D341Med (cell line): ENCODE data around the gene ALOXE3.
"Not testable (repeated sequence)": the region's sequence is repeated elsewhere in the genome, so short reads cannot be mapped to it uniquely, and the experiment has no call there.

Experiments
- DNase-seq: peaks from one replicate; pipeline ENCODE4 v3.0.0; 2012; ENCODE audit warnings: low spot score

The ALOXE3 gene

DNA sequence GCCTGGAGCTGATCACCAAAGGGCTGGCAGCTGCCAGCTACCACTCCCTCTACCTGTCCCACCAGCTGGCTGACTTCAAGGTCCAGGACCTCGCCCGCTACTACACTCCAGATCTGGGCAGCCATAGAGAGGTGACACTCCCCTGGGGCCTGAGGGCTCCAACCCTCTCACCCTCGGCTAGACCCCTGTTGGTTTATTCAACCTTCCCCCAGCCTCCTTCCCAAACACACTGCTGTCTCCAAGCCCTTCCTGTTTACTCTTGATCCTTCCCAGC, 48.8 kb downstream of the ALOXE3 start:
- DNase-seq: no peak

DNA sequence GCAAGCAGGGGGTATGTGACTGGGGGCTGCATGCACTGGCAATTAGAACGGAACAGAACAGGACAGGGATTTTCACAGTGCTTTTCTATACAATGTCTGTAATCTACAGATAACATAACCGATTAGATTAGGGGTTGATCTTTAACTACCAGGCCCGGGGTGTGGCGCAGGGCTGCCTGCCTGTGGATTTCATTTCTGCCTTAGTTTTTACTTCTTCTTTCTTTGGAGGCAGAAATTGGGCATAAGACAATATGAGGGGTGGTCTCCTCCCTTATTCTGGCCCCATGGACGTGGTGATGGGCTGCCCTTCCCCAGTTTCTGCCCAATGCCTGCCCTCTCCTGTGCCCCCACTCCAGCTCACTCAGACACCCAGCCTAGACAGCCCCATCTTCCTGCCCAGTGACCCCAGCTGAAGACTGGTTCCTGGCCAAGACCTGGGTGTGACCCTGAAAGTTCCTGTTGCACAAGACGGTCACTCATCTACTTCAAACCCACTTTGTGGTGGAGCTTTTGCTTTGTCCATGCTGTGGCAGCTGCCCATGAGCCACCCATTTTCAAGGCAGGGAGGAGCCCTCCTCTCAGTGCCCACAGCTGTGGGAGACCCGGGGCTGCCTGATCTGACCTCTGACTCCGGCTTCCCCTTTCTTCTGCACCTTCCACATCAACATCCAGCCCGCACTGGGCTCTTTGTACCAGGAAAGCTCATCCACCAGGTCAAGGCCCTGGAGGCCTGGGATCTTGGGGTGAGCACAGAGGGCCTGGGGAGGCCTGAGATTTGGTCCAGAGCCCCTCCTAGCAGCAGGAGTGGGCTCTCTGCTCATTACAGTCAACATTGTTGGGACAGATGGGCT, 49.4 kb downstream of the ALOXE3 start:
- DNase-seq: no peak

DNA sequence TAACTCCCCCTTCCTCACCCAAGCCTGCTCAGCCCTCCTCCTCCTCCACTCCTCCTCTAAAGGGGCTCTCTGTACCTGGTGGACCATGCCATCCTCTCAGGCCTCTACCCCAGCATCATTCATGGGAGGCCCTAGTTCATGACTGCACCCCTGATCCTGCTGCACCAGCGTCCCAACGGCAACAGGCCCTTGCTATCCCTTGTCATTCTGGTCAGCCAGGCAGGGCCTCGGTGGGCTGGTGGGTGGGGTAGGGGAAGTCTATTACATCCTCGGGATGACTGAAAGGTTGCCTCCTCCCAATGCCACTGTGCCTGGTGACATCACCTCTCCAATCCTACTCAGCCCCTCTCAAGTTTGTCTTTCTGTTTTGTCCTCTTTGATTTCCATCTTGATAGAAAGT, 50.5 kb downstream of the ALOXE3 start:
- DNase-seq: no peak

DNA sequence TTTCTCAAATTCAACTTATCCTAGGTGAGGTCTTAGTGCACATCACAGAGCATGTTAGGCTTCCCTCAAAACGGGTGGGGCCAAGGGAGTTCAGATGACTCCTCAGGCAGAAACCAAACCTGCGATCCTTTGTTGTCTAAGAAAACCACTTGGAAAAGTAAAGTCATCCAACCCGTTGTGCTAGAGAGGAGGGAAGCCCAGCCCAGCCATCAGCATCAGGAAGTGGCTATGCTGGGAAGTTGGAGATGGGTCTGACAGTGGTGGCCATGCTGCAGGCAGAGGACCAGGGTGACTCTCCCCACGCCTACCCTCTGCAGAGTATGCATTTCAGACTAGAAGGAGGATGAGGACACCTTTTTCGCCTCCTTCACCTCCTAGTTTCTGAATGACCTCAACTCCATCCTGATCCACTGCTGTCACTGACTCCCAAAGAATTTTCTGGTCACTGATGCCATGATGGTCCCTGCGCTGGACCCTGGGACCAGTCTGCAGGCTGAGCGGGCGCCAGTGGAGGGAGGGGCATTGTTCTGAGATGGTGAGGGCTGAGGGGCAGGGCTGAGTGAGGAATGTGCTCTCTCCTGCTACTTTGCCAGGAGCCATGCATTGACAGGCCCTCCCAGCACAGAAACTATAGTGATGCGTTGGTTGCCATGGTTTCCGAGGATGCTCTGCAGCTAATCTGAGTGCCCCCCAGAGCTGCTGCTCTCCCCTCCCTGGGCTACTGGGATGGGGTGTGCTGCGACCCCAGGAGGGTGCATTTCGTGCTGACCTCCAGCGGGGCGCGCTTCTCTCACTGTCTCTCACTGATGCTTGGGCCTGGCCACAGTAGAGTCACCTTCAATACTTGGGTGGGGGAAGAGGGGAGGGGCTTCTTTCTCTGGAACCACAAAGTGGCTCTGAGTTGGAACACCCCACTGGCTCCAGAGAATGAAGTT, 51.2 kb downstream of the ALOXE3 start:
- DNase-seq: no peak

DNA sequence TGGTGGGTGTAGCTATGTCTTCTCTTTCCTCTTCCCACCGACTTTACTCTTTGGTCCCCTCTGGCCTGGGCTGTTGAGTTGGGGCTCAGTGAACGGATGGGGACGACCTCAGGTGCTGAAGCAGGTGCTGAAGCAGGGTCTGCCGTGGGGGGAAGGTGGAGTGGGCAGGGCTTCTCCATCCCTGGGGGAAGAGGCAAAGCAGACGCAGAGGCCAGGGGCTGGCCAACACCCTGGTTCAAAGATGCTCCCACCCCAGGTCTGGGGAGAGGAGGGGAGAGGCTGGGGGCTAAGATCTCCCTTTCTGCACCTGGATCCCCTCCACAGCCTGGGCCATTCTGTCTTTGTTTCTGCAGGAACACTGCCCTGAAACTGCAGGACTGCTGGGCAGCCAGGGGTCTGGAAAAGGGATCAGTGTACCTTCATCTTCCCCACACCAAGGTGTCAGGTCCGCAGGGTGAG, 53.7 kb downstream of the ALOXE3 start:
- no peak for DNase-seq

DNA sequence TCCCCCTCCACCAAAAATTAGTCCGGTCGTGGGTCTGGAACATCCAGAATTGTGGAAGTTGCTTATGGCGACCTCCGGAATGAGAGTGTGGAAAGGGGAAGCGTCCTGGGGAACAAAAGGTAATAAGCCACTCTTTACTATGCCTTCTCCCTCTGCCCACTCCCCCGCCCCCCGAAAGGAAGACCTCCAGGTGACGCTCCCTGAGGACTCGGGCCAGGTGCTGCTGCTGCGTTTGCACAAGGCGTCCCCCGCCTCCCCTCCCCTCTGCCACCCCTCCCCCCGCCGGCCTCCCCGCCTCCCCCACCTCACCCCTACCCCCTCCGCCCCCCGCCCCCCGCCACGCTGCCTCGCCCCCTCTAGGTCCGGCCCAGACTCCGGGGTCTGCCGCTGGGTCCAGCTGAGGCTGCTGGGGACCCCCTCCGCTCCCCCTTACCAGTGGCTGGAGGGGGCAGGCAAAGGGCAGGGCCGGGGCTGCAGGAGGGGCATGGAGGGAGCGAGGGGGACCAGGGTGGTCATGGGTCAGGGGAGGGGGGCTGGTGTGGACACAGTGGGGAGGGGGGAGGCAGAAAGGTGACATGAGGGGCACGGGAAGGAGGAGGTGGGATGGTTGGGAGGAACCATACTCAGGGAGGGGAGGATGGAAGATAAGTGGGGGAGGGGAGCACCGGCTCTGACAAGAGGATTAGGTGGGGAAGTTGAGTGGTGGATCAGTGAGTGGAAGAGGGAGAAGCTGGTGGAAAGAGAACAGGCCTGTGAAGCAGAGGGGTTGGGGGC, 54.4 kb downstream of the ALOXE3 start:
- no peak for DNase-seq

DNA sequence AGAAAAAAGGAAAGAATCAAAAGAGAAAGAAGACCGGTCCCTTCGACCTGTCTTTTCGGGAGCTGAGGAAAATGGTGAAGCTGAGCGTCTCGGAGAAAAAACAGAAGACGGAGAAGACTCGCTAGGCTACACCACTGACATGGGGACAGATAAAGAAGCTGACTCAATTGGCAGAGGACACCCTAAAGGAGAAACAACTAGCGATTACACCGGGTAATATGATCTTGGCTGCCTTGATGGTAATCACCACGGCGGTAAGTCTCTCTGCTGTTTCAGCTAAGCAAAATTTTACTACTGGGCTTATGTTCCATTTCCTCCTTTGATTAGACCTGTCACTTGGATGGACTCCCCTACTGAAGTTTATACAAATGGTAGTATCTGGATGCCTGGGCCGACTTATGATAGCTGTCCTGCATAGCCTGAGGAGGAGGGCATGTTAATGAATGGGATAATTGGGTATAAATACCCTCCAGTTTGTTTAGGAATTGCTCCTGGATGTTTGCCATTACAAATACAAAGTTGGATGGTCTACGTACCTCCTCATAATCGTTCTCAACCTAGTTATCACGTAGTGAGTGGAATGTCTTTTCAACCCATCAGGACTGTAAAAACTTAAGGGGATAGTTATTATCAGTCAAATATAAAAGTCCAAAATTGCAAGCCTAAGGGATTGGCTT, 55.4 kb downstream of the ALOXE3 start:
- DNase-seq: no peak

DNA sequence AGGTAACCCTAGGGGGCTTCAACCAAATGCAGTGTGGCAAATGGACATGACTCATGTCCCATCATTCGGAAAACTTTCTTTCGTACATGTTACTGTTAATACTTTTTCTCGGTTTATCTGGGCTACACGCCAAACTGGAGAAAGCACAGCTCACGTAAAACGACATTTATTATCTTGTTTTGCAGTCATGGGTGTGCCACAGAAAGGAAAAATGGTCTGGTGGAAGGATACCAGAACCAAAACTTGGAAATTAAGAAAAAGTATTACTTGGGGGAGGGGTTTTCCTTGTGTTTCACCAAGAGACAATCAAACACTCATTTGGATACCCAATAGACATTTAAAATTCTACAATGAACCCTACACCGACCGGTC, 55.9 kb downstream of the ALOXE3 start:
- DNase-seq: no peak

DNA sequence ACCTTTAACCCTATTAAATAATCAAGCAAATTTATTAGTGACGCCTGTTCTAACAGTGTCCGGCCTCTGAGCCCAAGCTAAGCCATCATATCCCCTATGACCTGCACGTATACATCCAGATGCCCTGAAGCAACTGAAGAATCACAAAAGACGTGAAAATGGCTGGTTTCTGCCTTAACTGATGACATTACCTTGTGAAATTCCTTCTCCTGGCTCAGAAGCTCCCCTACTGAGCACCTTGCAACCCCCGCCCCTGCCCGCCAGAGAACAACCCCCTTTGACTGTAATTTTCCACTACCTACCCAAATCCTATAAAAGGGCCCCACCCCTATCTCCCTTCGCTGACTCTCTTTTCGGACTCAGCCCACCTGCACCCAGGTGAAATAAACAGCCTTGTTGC, 56.5 kb downstream of the ALOXE3 start:
- not testable (repeated sequence) for DNase-seq

DNA sequence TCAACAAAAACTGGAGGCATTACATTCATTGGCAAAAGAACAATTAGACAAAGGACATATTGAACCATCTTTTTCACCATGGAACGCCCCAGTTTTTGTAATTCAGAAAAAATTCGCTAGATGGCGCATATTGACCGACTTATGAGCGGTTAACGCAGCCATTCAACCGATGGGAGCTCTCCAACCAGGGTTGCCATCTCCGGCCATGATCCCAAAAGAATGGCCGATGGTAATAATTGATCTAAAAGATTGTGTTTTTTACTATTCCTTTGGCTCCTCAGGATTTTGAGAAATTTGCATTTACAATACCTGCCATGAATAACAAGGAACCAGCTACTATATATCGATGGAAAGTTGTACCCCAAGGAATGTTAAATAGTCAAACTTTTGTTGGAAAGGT, 58.0 kb downstream of the ALOXE3 start:
- peak; percentile 63 for DNase-seq

DNA sequence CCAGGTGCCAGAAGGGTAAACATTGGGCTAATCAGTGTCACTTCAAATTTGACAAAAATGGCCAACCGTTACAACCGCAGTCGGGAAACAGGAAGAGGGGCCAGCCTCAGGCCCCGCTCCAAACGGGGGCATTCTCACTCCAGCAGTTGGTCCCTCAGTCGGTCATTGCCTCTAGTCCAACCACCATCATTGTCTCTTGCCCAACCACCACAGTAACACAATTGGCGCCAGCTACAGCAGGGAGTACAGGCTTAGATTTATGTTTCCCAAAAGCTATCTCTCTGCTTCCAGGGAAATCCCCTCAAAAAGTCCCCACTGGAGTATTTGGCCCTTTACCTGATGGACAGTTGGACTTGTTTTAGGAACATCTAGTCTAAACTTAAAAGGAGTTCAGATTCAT, 59.2 kb downstream of the ALOXE3 start:
- DNase-seq: no peak

DNA sequence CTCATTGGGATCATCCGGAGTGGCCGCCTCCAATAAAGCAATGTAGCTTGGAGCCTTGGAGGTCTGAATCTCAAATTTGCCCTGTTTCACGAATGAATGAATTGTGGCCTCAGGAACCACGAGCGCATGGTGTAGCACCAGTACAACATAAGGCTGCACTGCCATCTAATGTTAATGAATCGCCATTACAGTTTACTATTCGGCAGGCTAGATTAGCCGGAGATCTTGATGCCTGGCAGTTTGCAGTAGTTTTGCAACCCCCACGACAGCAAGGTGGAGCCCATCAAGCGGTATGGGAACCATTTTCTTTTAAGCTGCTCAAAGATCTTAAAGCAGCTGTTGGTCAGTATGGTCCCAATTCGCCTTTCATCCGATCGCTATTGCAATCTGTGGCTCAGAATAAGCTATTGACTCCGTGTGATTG, 60.6 kb downstream of the ALOXE3 start:
- DNase-seq: peak; percentile 68

DNA sequence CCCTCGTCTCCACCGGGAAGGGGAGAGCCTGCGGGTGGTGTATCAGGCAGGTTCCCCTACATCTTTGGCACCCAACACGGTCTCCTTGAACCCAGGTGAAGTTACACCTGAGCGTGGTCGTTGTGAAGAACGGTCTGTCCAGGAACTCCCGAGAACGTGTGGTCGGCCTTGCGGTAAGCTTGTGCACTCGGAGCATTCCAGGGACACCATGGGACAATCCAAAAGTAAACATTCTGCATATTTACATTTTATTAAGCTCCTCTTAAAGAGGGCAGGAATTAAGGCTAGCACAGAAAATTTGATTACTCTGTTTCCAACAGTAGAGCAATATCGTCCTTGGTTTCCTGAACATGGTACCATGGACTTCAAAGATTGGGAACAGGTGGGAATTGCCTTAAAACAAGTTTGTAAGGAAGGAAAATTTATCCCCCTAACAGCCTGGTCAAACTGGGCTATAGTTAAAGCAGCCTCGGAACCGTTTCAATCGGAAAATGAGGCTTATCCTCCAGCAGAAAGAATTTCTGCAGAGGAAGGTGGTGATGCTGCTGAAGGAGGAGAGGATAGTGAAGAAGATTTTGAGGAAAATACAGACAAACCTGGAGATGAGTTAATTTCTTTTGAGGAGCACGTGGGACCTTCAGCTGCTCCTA, 61.2 kb downstream of the ALOXE3 start:
- no peak for DNase-seq

DNA sequence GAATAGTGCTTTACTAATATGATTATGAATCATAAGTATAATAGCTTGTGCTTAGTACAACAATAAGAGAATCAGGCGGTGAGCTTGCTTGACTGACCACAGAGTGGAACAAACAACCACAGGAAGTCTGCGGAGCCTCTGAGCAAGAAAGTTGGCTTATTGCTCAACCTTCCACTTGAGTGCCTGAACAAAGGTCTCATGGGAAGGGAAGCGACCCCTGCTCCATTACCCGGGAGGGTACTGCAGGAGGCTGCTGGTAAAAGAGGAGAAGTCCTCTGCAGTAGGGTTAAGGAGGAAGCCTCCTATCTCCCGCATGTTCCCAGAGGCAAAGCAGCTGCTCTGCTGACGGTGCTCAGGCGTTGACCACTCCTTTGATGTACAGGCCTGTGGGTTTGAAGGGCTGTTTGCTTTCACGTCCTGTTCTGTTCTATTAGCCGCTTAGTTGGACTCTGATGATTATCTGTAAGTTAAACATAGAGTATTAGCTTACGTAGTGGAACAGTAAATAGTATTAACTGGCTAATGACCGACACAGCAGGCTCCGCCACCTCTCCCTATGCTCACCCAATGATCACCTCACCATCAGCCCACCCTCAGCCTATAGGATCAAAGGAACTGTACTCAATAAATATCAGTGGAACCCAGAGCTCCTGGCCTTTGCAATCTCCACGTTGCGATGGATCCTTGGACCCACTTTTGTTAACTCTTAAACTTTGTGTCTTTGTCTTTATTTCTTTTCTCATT, 61.9 kb downstream of the ALOXE3 start:
- no peak for DNase-seq

DNA sequence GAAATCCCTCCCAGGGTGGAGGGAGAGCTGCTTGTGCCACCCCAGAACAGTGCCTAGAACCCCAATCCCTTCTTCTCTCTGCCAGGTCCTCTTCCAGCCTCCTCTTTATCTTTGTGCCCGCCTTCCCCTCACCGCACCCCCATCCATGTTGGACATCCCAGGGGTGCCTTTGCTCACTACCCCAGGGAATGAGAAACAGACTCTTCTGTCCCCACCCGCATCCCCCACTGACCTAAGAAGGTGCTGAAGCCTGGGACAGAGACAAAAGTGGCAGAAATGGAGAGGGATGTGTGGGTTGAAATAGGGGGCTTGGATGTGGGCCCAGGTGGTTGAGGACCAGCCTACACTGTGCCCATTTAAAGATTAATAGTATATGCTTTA, 62.5 kb downstream of the ALOXE3 start:
- DNase-seq: no peak

DNA sequence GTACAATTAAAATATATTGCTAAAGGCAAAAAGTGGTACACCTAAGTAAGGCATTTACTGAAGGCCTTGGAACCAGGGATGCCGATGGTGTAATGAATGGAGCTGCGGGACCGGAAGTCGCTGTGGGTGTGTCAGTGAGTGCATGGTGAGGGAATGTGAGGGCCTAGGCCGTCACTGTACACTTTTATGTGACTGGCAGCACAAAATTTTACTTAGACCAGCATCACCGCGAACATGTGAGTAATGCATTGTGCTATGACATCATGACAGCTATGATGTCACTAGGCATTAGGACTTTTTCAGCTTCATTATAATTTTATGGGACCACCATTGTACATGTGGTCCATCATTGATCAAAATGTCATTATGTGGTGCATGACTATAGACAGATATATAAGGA, 64.7 kb downstream of the ALOXE3 start:
- no peak for DNase-seq

DNA sequence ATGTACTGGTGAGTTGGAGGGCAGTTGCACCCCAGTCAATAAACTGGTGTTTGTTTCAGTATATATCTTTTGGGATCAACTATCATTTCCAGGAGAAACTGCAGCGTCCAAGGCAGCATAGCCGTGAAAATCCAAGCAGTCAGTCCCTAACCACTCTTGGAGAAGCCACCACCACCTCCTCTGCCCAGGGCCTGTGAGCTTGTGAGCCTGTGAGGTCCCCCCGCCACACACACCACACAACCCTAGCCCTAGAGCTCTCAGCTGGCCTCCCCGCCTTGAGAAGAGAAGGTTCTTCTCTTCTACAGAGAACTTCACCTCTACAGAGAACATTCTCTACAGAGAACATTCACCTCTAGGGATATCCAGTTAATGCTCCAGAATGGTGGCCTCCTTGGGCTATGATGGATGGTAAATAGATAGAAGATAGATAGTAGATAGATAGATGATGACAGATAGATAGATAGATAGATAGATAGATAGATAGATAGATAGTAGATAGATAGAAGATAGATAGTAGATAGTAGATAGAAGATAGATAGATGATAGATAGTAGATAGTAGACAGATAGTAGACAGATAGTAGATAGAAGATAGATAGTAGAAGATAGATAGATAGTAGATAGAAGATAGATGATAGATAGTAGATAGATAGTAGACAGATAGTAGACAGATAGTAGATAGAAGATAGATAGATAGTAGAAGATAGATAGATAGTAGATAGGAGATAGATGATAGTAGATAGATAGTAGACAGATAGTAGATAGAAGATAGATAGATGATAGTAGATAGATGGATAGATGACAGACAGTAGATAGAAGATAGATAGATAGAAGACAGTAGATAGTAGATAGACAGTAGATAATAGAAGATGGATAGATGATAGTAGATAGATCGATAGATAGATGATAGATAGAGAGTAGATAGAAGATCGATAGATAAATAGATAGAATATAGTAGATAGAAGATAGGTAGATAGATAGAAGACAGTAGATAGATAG, 65.8 kb downstream of the ALOXE3 start:
- no peak for DNase-seq

DNA sequence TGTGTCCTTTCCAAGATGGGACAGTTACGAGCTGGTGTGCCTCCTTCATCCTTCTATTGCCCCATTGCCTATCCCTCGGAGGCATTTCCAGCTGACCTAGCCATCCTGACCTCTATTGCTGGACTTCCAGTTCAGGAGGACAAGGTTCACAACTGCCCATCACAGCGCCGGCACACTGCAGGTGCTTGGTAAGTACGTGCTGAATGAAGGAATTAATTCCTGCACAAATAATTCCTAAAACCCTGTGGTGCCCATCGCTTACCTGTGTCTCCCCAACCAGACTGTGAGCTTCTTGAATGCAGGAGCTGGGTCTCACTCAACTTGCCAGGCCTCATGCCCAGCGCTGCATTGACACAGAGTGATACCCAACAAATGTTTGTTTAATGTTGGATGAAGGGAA, 66.5 kb downstream of the ALOXE3 start:
- DNase-seq: no peak

DNA sequence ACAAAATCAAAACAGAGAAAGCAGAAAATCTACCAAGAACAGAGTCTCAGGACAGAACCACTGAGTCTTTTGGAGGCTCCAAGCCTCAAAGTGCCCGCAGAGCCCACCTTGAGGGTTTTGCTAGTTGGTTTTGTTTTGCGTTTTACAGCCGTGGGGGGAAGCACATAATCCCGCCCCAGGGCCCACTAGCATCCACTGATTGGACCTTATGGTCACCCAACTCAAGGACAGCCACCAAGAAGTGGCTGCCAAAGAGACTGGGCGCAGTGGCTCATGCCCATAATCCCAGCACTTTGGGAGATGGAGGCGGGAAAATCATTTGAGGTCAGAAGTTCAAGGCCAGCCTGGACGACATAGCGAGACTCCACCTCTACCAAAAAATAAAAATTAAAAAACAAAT, 69.6 kb downstream of the ALOXE3 start:
- DNase-seq: no peak

DNA sequence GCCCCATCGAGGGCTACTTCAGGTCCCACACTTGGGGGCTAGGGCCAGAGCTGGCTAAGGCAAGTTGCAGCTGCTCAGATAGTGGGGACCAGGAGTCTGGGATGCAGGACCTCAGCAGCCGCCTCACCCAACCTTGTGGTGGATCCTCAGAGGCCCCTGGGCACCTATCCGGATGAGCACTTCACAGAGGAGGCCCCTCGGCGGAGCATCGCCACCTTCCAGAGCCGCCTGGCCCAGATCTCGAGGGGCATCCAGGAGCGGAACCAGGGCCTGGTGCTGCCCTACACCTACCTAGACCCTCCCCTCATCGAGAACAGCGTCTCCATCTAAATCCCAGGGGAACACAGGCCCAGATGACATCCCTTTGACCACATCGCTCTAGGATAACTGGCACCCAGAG, 70.1 kb downstream of the ALOXE3 start:
- no peak for DNase-seq
